GM19023 (cell line): ENCODE measurements around the gene ERBB4.
"Not testable (repeated sequence)": the region's sequence is repeated elsewhere in the genome, so short reads cannot be mapped to it uniquely, and the experiment has no call there.

Source experiments
- ATAC-seq: cut with Tn5 transposase; IDR thresholded peaks from one replicate; pipeline ENCODE4 v1.9.1; 2021; ENCODE audit warnings: mild to moderate bottlenecking, moderate library complexity; ENCODE audit not compliant: unreplicated experiment

The ERBB4 gene

GRCh38 chr2:212237350-212238095, 301.1 kb downstream of the ERBB4 start:
- no peak for ATAC-seq

- no peak for ATAC-seq
Observed at GRCh38 chr2:212228743-212229171, 309.8 kb downstream of the ERBB4 start.

GRCh38 chr2:212227755-212228154, 310.8 kb downstream of the ERBB4 start:
- no peak for ATAC-seq

GRCh38 chr2:212226114-212226513, 312.5 kb downstream of the ERBB4 start:
- no peak for ATAC-seq

- no peak for ATAC-seq
Observed at GRCh38 chr2:212223696-212224095, 314.9 kb downstream of the ERBB4 start.

GRCh38 chr2:212213191-212213590, 325.4 kb downstream of the ERBB4 start:
- no peak for ATAC-seq

- ATAC-seq = no peak
Observed at GRCh38 chr2:212208467-212208866, 330.1 kb downstream of the ERBB4 start.

- ATAC-seq = no peak
Observed at GRCh38 chr2:212197776-212198175, 340.8 kb downstream of the ERBB4 start.

GRCh38 chr2:212195626-212196025, 343.0 kb downstream of the ERBB4 start:
- no peak for ATAC-seq

GRCh38 chr2:212194396-212194795, 344.2 kb downstream of the ERBB4 start:
- no peak for ATAC-seq

- ATAC-seq = no peak
Observed at GRCh38 chr2:212193803-212194202, 344.8 kb downstream of the ERBB4 start.

- ATAC-seq = no peak
Observed at GRCh38 chr2:212193056-212193455, 345.5 kb downstream of the ERBB4 start.

- not testable (repeated sequence) for ATAC-seq
Observed at GRCh38 chr2:212191438-212191837, 347.2 kb downstream of the ERBB4 start.

- ATAC-seq = no peak
Observed at GRCh38 chr2:212186166-212186565, 352.4 kb downstream of the ERBB4 start.

GRCh38 chr2:212181646-212182045, 357.0 kb downstream of the ERBB4 start:
- ATAC-seq = no peak

GRCh38 chr2:212180408-212181083, 358.1 kb downstream of the ERBB4 start:
- no peak for ATAC-seq

GRCh38 chr2:212177724-212178123, 360.9 kb downstream of the ERBB4 start:
- no peak for ATAC-seq

GRCh38 chr2:212176151-212176550, 362.5 kb downstream of the ERBB4 start:
- ATAC-seq = no peak

- no peak for ATAC-seq
Observed at GRCh38 chr2:212173756-212174510, 364.7 kb downstream of the ERBB4 start.

- no peak for ATAC-seq
Observed at GRCh38 chr2:212173331-212173730, 365.3 kb downstream of the ERBB4 start.

- ATAC-seq = no peak
Observed at GRCh38 chr2:212170382-212170781, 368.2 kb downstream of the ERBB4 start.

GRCh38 chr2:212158081-212158480, 380.5 kb downstream of the ERBB4 start:
- no peak for ATAC-seq
